Activated CD4-positive, alpha-beta T cell treated with anti-CD3 and anti-CD28 coated beads, Interleukin-2, amount 50 U/mL, for 24 hours (primary cell): Measurements from ENCODE around the gene C11orf86.
A peak's percentile ranks its signal among the peaks of the same experiment; 100 is the strongest.

Experiments
- DNase-seq, 2 donors: peaks; one replicate each; pipeline ENCODE4 v3.0.0-alpha.2; 2020; ENCODE audit warnings: low read depth in 1 of 2, low spot score in 1 of 2

Gene C11orf86

GRCh38 chr11:67023957-67024353 is 48.9 kb downstream of the C11orf86 start:
- no peak for DNase-seq

GRCh38 chr11:67024410-67024809 is 49.3 kb downstream of the C11orf86 start:
- peak in 1 of 2 donors; percentile 22 for DNase-seq

GRCh38 chr11:67024966-67025365 is 49.9 kb downstream of the C11orf86 start:
- no peak for DNase-seq

- no peak for DNase-seq
Measured at GRCh38 chr11:67025750-67026149, 50.6 kb downstream of the C11orf86 start.
